Fibroblast of lung (primary cell): ENCODE results near the gene TCTN1. TPM values are rescaled to one million over a fixed set of nuclear protein-coding genes. Genes with fewer than 3 reads are reported as not detected.
"Not testable (repeated sequence)": the region's sequence is repeated elsewhere in the genome, so short reads cannot be mapped to it uniquely, and the experiment has no call there.

ENCODE experiments used
- DNase-seq, 2 donors: peaks; one replicate each; pipeline versions ENCODE4 v3.0.0 to v3.0.0-alpha.2; 2010; ENCODE audit warnings: low read depth in 2 of 2
- H2AFZ ChIP-seq: 2 replicates; pipeline ENCODE4 v1.5.1; 2012; ENCODE audit warnings: low read length, control low read depth, inconsistent platforms
- H3K27ac ChIP-seq: 2 replicates; pipeline ENCODE4 v1.5.1; 2011; ENCODE audit warnings: low read length, control low read depth; ENCODE audit not compliant: insufficient read depth
- H3K27me3 ChIP-seq: 2 replicates; pipeline ENCODE4 v1.5.1; 2011; ENCODE audit warnings: mild to moderate bottlenecking, low read length; ENCODE audit not compliant: control insufficient read depth, insufficient read depth
- H3K36me3 ChIP-seq: 2 replicates; pipeline ENCODE4 v1.5.1; 2011; ENCODE audit warnings: low read length; ENCODE audit not compliant: control insufficient read depth, insufficient read depth
- H3K4me1 ChIP-seq: 2 replicates; pipeline ENCODE4 v1.5.1; 2011; ENCODE audit warnings: low read length; ENCODE audit not compliant: control insufficient read depth, insufficient read depth; ENCODE audit errors: extremely low read depth
- H3K4me2 ChIP-seq: 2 replicates; pipeline ENCODE4 v1.5.1; 2011; ENCODE audit warnings: low read length, control low read depth; ENCODE audit not compliant: insufficient read depth; ENCODE audit errors: extremely low read depth
- H3K4me3 ChIP-seq, 4 experiments: fragments of 200-600 bp in 1 of 4; sonication (generic) in 1 of 4; replicated peaks in 1 of 4; 2 replicates each; pipeline ENCODE4 v1.5.1; 2011 to 2016; ENCODE audit warnings: low read length in 4 of 4, low read depth in 3 of 4, mild to moderate bottlenecking in 3 of 4, control low read depth in 2 of 4, inconsistent platforms in 1 of 4, mixed read lengths in 1 of 4; ENCODE audit not compliant: insufficient read depth in 1 of 4; ENCODE audit errors: control extremely low read depth in 1 of 4
- H3K79me2 ChIP-seq: 2 replicates; pipeline ENCODE4 v1.5.1; 2012; ENCODE audit warnings: mild to moderate bottlenecking, low read length, inconsistent platforms; ENCODE audit not compliant: control insufficient read depth, insufficient read depth
- H3K9ac ChIP-seq: 2 replicates; pipeline ENCODE4 v1.5.1; 2011; ENCODE audit warnings: mild to moderate bottlenecking, low read length, control low read depth; ENCODE audit not compliant: insufficient read depth
- H3K9me3 ChIP-seq: 2 replicates; pipeline ENCODE4 v1.5.1; 2012; ENCODE audit warnings: low read depth, low read length; ENCODE audit not compliant: control insufficient read depth, insufficient read depth
- H4K20me1 ChIP-seq: 2 replicates; pipeline ENCODE4 v1.5.1; 2011; ENCODE audit warnings: low read length; ENCODE audit not compliant: control insufficient read depth, insufficient read depth; ENCODE audit errors: extremely low read depth
- CTCF ChIP-seq, 2 donors: IDR thresholded peaks in 1 of 2; conservative IDR thresholded peaks in 1 of 2; 1 replicate in 1 of 2; 2 replicates in 1 of 2; pipeline ENCODE4 v1.5.1; 2011 to 2012; ENCODE audit warnings: low read length in 2 of 2, control low read depth in 1 of 2, inconsistent platforms in 1 of 2, low read depth in 1 of 2, mild to moderate bottlenecking in 1 of 2
- EZH2 ChIP-seq: IDR thresholded peaks from 2 replicates; pipeline ENCODE4 v1.5.1; 2012; ENCODE audit warnings: low read length, control low read depth, mild to moderate bottlenecking; ENCODE audit errors: missing control alignments
- polyA plus RNA-seq, 2 donors: library from polyadenylated mRNA; depleted of rRNA in 1 of 2; stranded (reverse) in 1 of 2; unstranded in 1 of 2; fragments of >200 nt; gene quantifications; 2 replicates each; pipeline ENCODE4 v1.2.1, GENCODE V29; 2011 to 2012; ENCODE audit warnings: missing spikeins in 1 of 2
- total RNA-seq: library from RNA; depleted of rRNA; stranded (reverse); fragments of >200 nt; gene quantifications from 2 replicates; pipeline ENCODE4 v1.2.1, GENCODE V29; 2014

TCTN1 gene
- total and polyA plus RNA-seq, 2 donors (not counting 1 experiment from before 2014, with no cell fraction given), result 25.0 to 27.4 TPM

- TF ChIP-seq CTCF (conservative IDR thresholded peaks at IDR 0.05 in 1 of 2, IDR thresholded peaks at IDR 0.05 in 1 of 2; ENCODE audit: low read depth in 1 of 2, low read length in 2 of 2), result no peak
- TF ChIP-seq EZH2, result no peak
- no peak overlapping the region for H2AFZ ChIP-seq
These were observed 14.6 kb upstream of the TCTN1 start for GRCh38 chr12:110599334-110599733.

GRCh38 chr12:110600254-110600653, 13.7 kb upstream of the TCTN1 start:
- Histone ChIP-seq H3K27ac (no peak overlapping the region), H4K20me1 (no peaks in the 10 kb centered on the region), H3K4me3 (no peak overlapping the region), H3K79me2 (no peaks in the 10 kb centered on the region), H3K9ac (no peak overlapping the region), H3K36me3 (no peaks in the 10 kb centered on the region), H3K4me2 (no peak overlapping the region), H2AFZ (no peak overlapping the region), H3K27me3 (no peaks in the 10 kb centered on the region), H3K9me3 (no peaks in the 10 kb centered on the region), H3K4me1 (no peaks in the 10 kb centered on the region)
- TF ChIP-seq CTCF (conservative IDR thresholded peaks at IDR 0.05 in 1 of 2, IDR thresholded peaks at IDR 0.05 in 1 of 2; ENCODE audit: low read depth in 1 of 2, low read length in 2 of 2), result peak; percentile 23 to 32
- TF ChIP-seq EZH2, result no peak
- peak; percentile 50 to 85 for DNase-seq

More at GRCh38 chr12:110599334-110599733, 14.6 kb upstream of the TCTN1 start:
- Histone ChIP-seq H3K27ac (no peak overlapping the region), H3K4me3 (no peak overlapping the region), H3K9ac (no peak overlapping the region), H3K27me3 (no peaks in the 10 kb centered on the region), H3K36me3 (no peaks in the 10 kb centered on the region), H3K4me1 (no peaks in the 10 kb centered on the region), H4K20me1 (no peaks in the 10 kb centered on the region), H3K4me2 (no peak overlapping the region), H3K79me2 (no peaks in the 10 kb centered on the region), H3K9me3 (no peaks in the 10 kb centered on the region)
- no peak for DNase-seq

- not testable (repeated sequence) for H3K9ac ChIP-seq, H3K36me3 ChIP-seq, H3K4me3 ChIP-seq, H3K9me3 ChIP-seq, H3K4me2 ChIP-seq, H2AFZ ChIP-seq, H3K27ac ChIP-seq, H3K4me1 ChIP-seq, H3K79me2 ChIP-seq, H3K27me3 ChIP-seq, H4K20me1 ChIP-seq
- DNase-seq, result peak; percentile 39 to 70
- TF ChIP-seq CTCF (conservative IDR thresholded peaks at IDR 0.05 in 1 of 2, IDR thresholded peaks at IDR 0.05 in 1 of 2; ENCODE audit: low read depth in 1 of 2, low read length in 2 of 2), result peak; percentile 71
These were observed 11.7 kb upstream of the TCTN1 start for GRCh38 chr12:110602085-110602814.
